ENCODE results near the gene NHEJ1. TPM values are rescaled to one million over a fixed set of nuclear protein-coding genes. Genes with fewer than 3 reads are reported as not detected.

The NHEJ1 gene
- total and polyA plus RNA-seq, 3 experiments from 2014 or later: 22.4 to 26.3 (median 24.5) TPM

DNA sequence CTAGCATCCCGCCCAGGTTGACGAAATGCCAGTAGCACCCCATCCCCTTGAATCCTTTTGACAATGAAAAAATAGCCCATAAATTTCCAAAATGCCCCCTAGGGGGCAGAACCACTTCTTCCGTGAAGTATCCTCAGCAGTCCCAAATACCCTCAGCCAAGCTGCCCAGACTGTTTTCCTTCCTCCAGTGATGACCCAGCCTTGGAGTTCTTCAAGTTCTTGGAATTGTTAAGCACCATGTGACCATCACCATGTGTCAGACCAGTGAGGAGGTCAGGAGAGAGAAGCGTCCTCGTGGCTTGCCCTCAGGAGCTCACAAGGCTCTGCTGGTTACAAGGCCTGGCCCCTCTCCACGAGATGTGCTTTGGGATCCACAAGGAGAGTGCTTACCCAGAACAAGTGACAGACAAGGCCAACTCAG lies 10.6 kb upstream of the NHEJ1 start:
- H3K27ac ChIP-seq (ENCODE audit: low read depth, low read length): no peak overlapping the region
- Mint-ChIP-seq H3K4me1 (peaks cover 30 to 54% (median 45%) of the 10 kb centered on the region in 3 donors), H3K27me3 (peaks cover 0 to 2% of the 10 kb centered on the region in 2 donors), H3K27ac (peak overlapping the region in 6 of 8 donors; percentile 43 to 84 (median 72)), H3K36me3 (peaks cover 0 to 50% (median 8%) of the 10 kb centered on the region in 3 donors), H3K9me3 (no peaks in the 10 kb centered on the region), H3K4me3 (peak overlapping the region in 1 of 7 donors; percentile 65)
- no peak overlapping the region for H3K4me3 ChIP-seq (ENCODE audit: low read length)
- peaks cover 13% of the 10 kb centered on the region for H3K36me3 ChIP-seq (ENCODE audit: insufficient read depth, low read length)
- DNase-seq: peak in 4 of 5 donors; percentile 12 to 50 (median 42)
- ChIA-PET POLR2A (interaction anchor here (0.7 to 1.4 kb wide), 5 partner anchors 11 to 58 kb away, joined by 3 to 5 read pairs (median 4); partner anchors contain the start of genes ANKZF1, ATG9A, NHEJ1 and ZFAND2B), CTCF (interaction anchor here (0.8 to 8.6 kb wide), 17 partner anchors 9 to 123 kb away, joined by 3 to 110 read pairs (median 7); partner anchors contain the start of genes ABCB6, DNAJB2, GLB1L and NHEJ1)
- H3K4me1 ChIP-seq (ENCODE audit: insufficient read depth, low read length): peaks cover 21% of the 10 kb centered on the region
- no peaks in the 10 kb centered on the region for H3K9me3 ChIP-seq (ENCODE audit: low read length)
- no peaks in the 10 kb centered on the region for H3K27me3 ChIP-seq (ENCODE audit: insufficient read depth, low read length, poor library complexity, severe bottlenecking)

DNA sequence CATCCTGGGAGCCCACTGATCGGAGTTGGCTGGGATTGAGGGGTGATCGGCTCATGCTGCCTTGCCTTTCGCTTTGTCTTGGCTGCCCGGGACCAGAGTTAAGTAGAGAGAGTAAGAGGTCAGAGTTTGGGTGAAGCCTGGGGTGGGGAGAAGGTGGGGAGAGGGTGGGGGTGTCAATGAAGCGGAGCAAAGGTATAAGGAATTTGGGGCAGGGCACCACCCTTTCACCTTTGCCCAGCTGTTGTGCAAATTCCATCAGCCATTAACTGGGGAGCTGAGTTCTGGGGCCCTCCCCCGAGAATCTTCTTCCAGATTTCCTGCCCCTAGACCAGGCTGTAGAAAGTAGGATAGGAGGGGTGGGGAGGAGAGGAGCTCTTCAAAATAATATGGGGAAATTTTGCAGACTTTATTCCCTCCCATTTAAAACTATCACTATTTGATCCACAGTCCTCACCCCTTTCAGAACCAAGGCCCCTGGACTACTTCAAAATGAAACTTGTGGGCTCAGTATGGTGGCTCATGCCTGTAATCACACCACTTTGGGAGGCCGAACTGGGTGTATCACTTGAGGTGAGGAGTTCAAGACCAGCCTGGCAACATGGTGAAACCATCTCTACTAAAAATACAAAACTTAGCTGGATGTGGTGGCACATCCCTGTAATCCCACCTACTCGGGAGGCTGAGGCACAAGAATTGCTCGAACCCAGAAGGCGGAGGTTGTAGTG lies 9.5 kb upstream of the NHEJ1 start, which contains the start of gene SLC23A3:
Gene SLC23A3 (minus strand): TSS at position 100 of the 725 bp plus-strand sequence. CDS start 45 bp downstream, at position 55.
- H3K27me3 Mint-ChIP-seq: peaks cover 0 to 2% of the 10 kb centered on the region in 2 donors
- Histone ChIP-seq H3K9me3 (ENCODE audit: low read length) (no peaks in the 10 kb centered on the region), H3K27me3 (ENCODE audit: insufficient read depth, low read length, poor library complexity, severe bottlenecking) (no peaks in the 10 kb centered on the region), H3K4me3 (ENCODE audit: low read length) (no peak within 1 kb of the TSS), H3K36me3 (ENCODE audit: insufficient read depth, low read length) (peaks cover 13% of the 10 kb centered on the region), H3K27ac (ENCODE audit: low read depth, low read length) (no peak within 1 kb of the TSS), H3K4me1 (ENCODE audit: insufficient read depth, low read length) (peaks cover 10% of the 10 kb centered on the region)
- no peak for DNase-seq
- H3K4me3 Mint-ChIP-seq: peak within 1 kb of the TSS in 2 of 7 donors; percentile 65 to 70
- H3K4me1 Mint-ChIP-seq: peaks cover 22 to 43% (median 35%) of the 10 kb centered on the region in 3 donors
- CTCF ChIA-PET: interaction anchor here (1.0 to 8.6 kb wide), 13 partner anchors 11 to 127 kb away, joined by 3 to 110 read pairs (median 7); partner anchors contain the start of genes ABCB6, GLB1L, NHEJ1 and STK16
- H3K9me3 Mint-ChIP-seq: no peaks in the 10 kb centered on the region
- H3K27ac Mint-ChIP-seq: peak within 1 kb of the TSS in 5 of 8 donors; percentile 10 to 85 (median 58)
- peaks cover 0 to 43% (median 8%) of the 10 kb centered on the region in 3 donors for H3K36me3 Mint-ChIP-seq
- POLR2A ChIA-PET: interaction anchor here (0.8 to 1.3 kb wide), 3 partner anchors 10 to 961 kb away, joined by 3 to 4 read pairs (median 3); partner anchors contain the start of gene NHEJ1

DNA sequence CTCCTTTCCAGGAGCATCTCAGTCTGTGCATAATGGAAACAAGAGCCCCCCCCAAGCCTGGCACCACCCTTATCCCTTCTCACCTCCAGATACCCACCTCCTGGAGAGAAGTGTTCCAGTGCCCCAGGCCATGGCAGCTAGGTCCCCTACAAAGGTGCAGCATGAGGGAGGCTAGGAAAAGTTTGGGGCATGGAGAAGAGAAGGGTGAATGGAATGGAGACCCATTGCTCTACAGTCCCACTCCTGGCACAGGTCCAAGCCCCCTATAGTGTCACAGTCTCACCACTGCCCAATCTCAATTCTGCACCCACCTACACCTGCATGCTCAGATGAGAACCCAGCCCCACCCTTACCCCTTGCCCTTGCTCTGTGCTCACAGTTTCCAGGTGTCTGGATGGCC lies 8.3 kb upstream of the NHEJ1 start:
- Mint-ChIP-seq H3K27ac (peak overlapping the region in 2 of 8 donors; percentile 58 to 85), H3K9me3 (no peaks in the 10 kb centered on the region)
- POLR2A ChIA-PET: interaction anchor here (0.8 kb wide), 1 partner anchor 959 kb away, joined by 3 read pairs; no protein-coding TSS in a partner anchor

DNA sequence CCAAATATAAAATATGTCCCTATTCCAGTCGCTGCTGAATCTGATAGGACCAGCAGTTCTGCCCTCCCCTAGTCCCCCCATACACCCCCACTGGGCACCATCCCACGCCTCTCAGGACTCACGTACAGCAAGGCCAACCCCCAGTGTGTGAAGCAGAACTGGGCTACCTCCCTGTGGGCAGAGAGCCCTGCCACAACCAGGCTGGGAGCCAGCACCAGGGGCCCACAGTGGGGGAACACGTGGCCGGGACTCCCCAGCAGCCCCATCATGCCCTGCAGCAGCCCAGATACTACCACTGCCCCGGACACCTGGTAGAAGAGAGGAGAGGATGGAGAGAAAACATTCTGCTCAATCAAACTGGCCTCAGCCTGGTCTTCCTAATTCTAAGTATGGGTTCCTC lies 7.9 kb upstream of the NHEJ1 start:
- H3K36me3 ChIP-seq (ENCODE audit: insufficient read depth, low read length): peaks cover 5% of the 10 kb centered on the region
- POLR2A ChIA-PET: interaction anchor here (0.6 kb wide), 1 partner anchor 9 kb away, joined by 4 read pairs; no protein-coding TSS in a partner anchor
- H3K4me1 Mint-ChIP-seq: peaks cover 9 to 27% (median 19%) of the 10 kb centered on the region in 3 donors
- CTCF ChIA-PET: interaction anchor here (1.8 to 8.6 kb wide), 3 partner anchors 14 to 125 kb away, joined by 4 to 110 read pairs (median 74); no protein-coding TSS in a partner anchor
- peaks cover 0 to 2% of the 10 kb centered on the region in 2 donors for H3K27me3 Mint-ChIP-seq
- no peaks in the 10 kb centered on the region for H3K9me3 ChIP-seq (ENCODE audit: low read length)
- no peak overlapping the region for H3K4me3 Mint-ChIP-seq
- no peak overlapping the region for H3K27ac ChIP-seq (ENCODE audit: low read depth, low read length)
- no peaks in the 10 kb centered on the region for H3K27me3 ChIP-seq (ENCODE audit: insufficient read depth, low read length, poor library complexity, severe bottlenecking)
- no peaks in the 10 kb centered on the region for H3K4me1 ChIP-seq (ENCODE audit: insufficient read depth, low read length)
- H3K36me3 Mint-ChIP-seq: peaks cover 0 to 29% (median 2%) of the 10 kb centered on the region in 3 donors
- DNase-seq: no peak
- no peaks in the 10 kb centered on the region for H3K9me3 Mint-ChIP-seq
- peak overlapping the region in 1 of 8 donors; percentile 75 for H3K27ac Mint-ChIP-seq
- no peak overlapping the region for H3K4me3 ChIP-seq (ENCODE audit: low read length)

More for the DNA sequence above, 8.3 kb upstream of the NHEJ1 start:
- peak overlapping the region in 1 of 7 donors; percentile 70 for H3K4me3 Mint-ChIP-seq
- H3K4me1 Mint-ChIP-seq: peaks cover 10 to 31% (median 24%) of the 10 kb centered on the region in 3 donors
- peaks cover 0 to 34% (median 2%) of the 10 kb centered on the region in 3 donors for H3K36me3 Mint-ChIP-seq
- no peak overlapping the region for H3K27ac ChIP-seq (ENCODE audit: low read depth, low read length)
- no peaks in the 10 kb centered on the region for H3K9me3 ChIP-seq (ENCODE audit: low read length)
- no peaks in the 10 kb centered on the region for H3K4me1 ChIP-seq (ENCODE audit: insufficient read depth, low read length)
- H3K36me3 ChIP-seq (ENCODE audit: insufficient read depth, low read length): peaks cover 9% of the 10 kb centered on the region
- H3K27me3 ChIP-seq (ENCODE audit: insufficient read depth, low read length, poor library complexity, severe bottlenecking): no peaks in the 10 kb centered on the region
- CTCF ChIA-PET: interaction anchor here (1.8 to 8.6 kb wide), 4 partner anchors 14 to 125 kb away, joined by 4 to 110 read pairs (median 41); partner anchors contain the start of gene ABCB6
- H3K27me3 Mint-ChIP-seq: peaks cover 0 to 2% of the 10 kb centered on the region in 2 donors
- DNase-seq: no peak
- H3K4me3 ChIP-seq (ENCODE audit: low read length): no peak overlapping the region

DNA sequence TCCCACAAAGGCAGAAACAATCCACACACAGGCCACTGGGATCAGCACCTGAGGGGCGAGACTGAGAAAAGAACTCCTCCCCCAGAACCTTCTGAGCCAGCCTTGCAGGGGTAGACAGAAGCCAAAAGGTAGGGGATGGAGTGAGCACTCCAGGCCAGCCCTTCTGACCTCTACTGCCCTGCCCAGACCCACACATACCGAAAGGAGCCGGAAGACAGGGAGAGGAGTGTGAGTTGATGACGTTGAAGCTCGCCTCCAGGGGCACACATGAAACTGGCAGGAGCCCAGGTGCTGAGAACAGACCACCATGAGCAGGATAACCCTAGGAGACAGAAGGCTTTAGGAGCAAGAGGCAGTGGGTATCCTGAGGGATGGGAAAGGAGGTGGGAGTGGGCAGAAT lies 7.4 kb upstream of the NHEJ1 start:
- Mint-ChIP-seq H3K4me1 (peaks cover 8 to 22% (median 15%) of the 10 kb centered on the region in 3 donors), H3K27ac (peak overlapping the region in 1 of 8 donors; percentile 75), H3K9me3 (no peaks in the 10 kb centered on the region), H3K36me3 (peaks cover 0 to 25% (median 2%) of the 10 kb centered on the region in 3 donors), H3K27me3 (peaks cover 0 to 2% of the 10 kb centered on the region in 2 donors), H3K4me3 (no peak overlapping the region)
- no peak overlapping the region for H3K4me3 ChIP-seq (ENCODE audit: low read length)
- no peaks in the 10 kb centered on the region for H3K9me3 ChIP-seq (ENCODE audit: low read length)
- no peaks in the 10 kb centered on the region for H3K4me1 ChIP-seq (ENCODE audit: insufficient read depth, low read length)
- no peaks in the 10 kb centered on the region for H3K27me3 ChIP-seq (ENCODE audit: insufficient read depth, low read length, poor library complexity, severe bottlenecking)
- DNase-seq: no peak
- H3K36me3 ChIP-seq (ENCODE audit: insufficient read depth, low read length): peaks cover 3% of the 10 kb centered on the region
- POLR2A ChIA-PET: interaction anchor here (0.6 kb wide), 2 partner anchors 10 to 86 kb away, joined by 4 to 5 read pairs; partner anchors contain the start of gene TUBA4A
- H3K27ac ChIP-seq (ENCODE audit: low read depth, low read length): no peak overlapping the region
- CTCF ChIA-PET: interaction anchor here (1.4 kb wide), 1 partner anchor 40 kb away, joined by 3 read pairs; no protein-coding TSS in a partner anchor

DNA sequence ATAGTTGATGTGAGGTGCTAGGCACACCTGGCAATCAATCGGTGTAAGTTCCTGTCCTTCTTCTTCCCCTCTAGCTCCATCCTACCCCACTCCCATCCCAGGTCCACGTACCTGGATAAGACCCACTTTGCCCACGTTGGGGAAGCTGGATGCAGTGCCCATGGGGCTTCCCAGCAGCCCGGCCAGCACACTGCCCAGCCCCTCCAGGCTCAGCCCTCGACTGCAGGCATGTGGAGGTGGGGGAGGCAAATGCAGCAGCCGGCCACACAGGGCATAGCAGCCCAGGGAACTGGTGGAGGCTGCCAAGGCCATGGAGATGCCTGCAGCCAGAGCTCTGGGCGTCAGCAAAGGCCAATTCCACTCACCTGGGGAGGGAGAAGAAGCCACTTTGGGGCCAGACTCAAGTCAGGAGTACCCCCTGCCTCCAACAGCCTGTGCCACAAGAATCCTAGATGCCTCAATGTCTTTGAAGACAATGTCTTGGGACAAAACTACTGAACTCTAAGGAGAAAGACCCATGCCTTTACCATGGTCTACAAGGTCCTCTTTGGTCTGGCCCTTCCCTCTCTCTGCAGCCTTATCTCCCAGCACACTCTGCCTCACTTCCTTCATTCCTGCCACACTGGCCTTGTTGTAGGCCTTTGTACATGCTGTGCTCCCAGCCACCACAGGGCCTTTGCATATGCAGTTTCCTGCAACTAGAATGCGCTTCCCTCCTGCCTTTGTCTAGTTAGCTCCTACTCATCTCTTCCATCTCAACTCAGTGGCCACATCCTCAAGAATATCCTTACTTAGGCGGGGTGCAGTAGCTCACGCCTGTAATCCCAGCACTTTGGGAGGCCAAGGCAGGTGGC lies 4.7 kb upstream of the NHEJ1 start:
- Mint-ChIP-seq H3K4me1 (peaks cover 8 to 12% (median 10%) of the 10 kb centered on the region in 3 donors), H3K27ac (peak overlapping the region in 1 of 8 donors; percentile 34), H3K4me3 (peak overlapping the region in 1 of 7 donors; percentile 22), H3K9me3 (no peaks in the 10 kb centered on the region), H3K27me3 (no peaks in the 10 kb centered on the region), H3K36me3 (peaks cover 0 to 7% (median 2%) of the 10 kb centered on the region in 3 donors)
- CTCF ChIA-PET: interaction anchor here (1.4 to 1.8 kb wide), 4 partner anchors 9 to 129 kb away, joined by 4 to 8 read pairs (median 6); no protein-coding TSS in a partner anchor
- POLR2A ChIA-PET: no interaction called here
- Histone ChIP-seq H3K4me3 (ENCODE audit: low read length) (no peak overlapping the region), H3K27me3 (ENCODE audit: insufficient read depth, low read length, poor library complexity, severe bottlenecking) (no peaks in the 10 kb centered on the region), H3K36me3 (ENCODE audit: insufficient read depth, low read length) (no peaks in the 10 kb centered on the region), H3K9me3 (ENCODE audit: low read length) (no peaks in the 10 kb centered on the region), H3K4me1 (ENCODE audit: insufficient read depth, low read length) (peaks cover 7% of the 10 kb centered on the region), H3K27ac (ENCODE audit: low read depth, low read length) (no peak overlapping the region)
- no peak for DNase-seq

- Mint-ChIP-seq H3K4me1 (peaks cover 16 to 18% (median 17%) of the 10 kb centered on the region in 3 donors), H3K4me3 (peak overlapping the region in 1 of 7 donors; percentile 84), H3K9me3 (no peaks in the 10 kb centered on the region), H3K27ac (peak overlapping the region in 2 of 8 donors; percentile 6 to 73), H3K36me3 (peaks cover 0 to 10% (median 2%) of the 10 kb centered on the region in 3 donors), H3K27me3 (peaks cover 0 to 2% of the 10 kb centered on the region in 2 donors)
- H3K27ac ChIP-seq (ENCODE audit: low read depth, low read length): no peak overlapping the region
- CTCF ChIA-PET: interaction anchor here (1.4 to 2.2 kb wide), 5 partner anchors 8 to 136 kb away, joined by 3 to 8 read pairs (median 4); no protein-coding TSS in a partner anchor
- no peaks in the 10 kb centered on the region for H3K27me3 ChIP-seq (ENCODE audit: insufficient read depth, low read length, poor library complexity, severe bottlenecking)
- H3K9me3 ChIP-seq (ENCODE audit: low read length): no peaks in the 10 kb centered on the region
- H3K4me3 ChIP-seq (ENCODE audit: low read length): no peak overlapping the region
- H3K36me3 ChIP-seq (ENCODE audit: insufficient read depth, low read length): peaks cover under 1% of the 10 kb centered on the region
- POLR2A ChIA-PET: no interaction called here
- no peak for DNase-seq
- H3K4me1 ChIP-seq (ENCODE audit: insufficient read depth, low read length): peaks cover 13% of the 10 kb centered on the region
These were observed 2.5 kb upstream of the NHEJ1 start for GRCh38 chr2:219163156-219163555.

Data from CD8-positive, alpha-beta memory T cell (primary cell).